Panc1 (cell line): Measurements from ENCODE around the gene MAP7. TPM values are rescaled to one million over a fixed set of nuclear protein-coding genes. Genes with fewer than 3 reads are reported as not detected.

Experiments
- ATAC-seq: fragments of 200-7000 bp; cut with Tn5 transposase; 2 replicates; pipeline ENCODE4 v1.9.1; 2020; ENCODE audit warnings: mild to moderate bottlenecking, moderate library complexity
- BruUV-seq: library from RNA; stranded (reverse); fragments of 400-500 nt; replicated peaks from 2 replicates; lab custom pipeline; 2021; lab: Mats Ljungman, UMichigan
- CTCF ChIA-PET: fragments of 300-600 bp; sonication (Branson Sonifier 250); formaldehyde crosslinking; loops from one replicate; lab custom pipeline; 2022; ENCODE audit warnings: antibody characterized with exemption; lab: Charles Lee
- POLR2A ChIA-PET: fragments of 300-600 bp; sonication (Branson Sonifier 250); formaldehyde crosslinking; loops from one replicate; lab custom pipeline; 2022; ENCODE audit warnings: antibody characterized with exemption; lab: Charles Lee
- DNase-seq: peaks from one replicate; pipeline ENCODE4 v3.0.0-alpha.2; 2010; ENCODE audit warnings: low read depth, low spot score
- H3K27ac ChIP-seq: 2 replicates; pipeline ENCODE4 v1.5.1; 2011; ENCODE audit warnings: mild to moderate bottlenecking, low read length, inconsistent platforms
- H3K27me3 ChIP-seq: fragments of 200-500 bp; sonication (Bioruptor generic); 2 replicates; pipeline ENCODE4 v1.6.0; 2014; ENCODE audit warnings: low read length, inconsistent platforms; ENCODE audit not compliant: control insufficient read depth, insufficient read depth
- H3K36me3 ChIP-seq: fragments of 200-500 bp; sonication (Bioruptor generic); 2 replicates; pipeline ENCODE4 v1.5.1; 2014; ENCODE audit warnings: inconsistent platforms, mild to moderate bottlenecking, low read length, moderate library complexity; ENCODE audit not compliant: control insufficient read depth, insufficient read depth
- H3K4me1 ChIP-seq: 2 replicates; pipeline ENCODE4 v1.5.1; 2011; ENCODE audit warnings: inconsistent platforms, mild to moderate bottlenecking, low read length, moderate library complexity; ENCODE audit not compliant: control insufficient read depth, insufficient read depth
- H3K4me3 ChIP-seq, 2 experiments: 2 replicates each; pipeline ENCODE4 v1.5.1; 2011 to 2012; ENCODE audit warnings: low read depth in 2 of 2, low read length in 2 of 2, mild to moderate bottlenecking in 2 of 2, inconsistent platforms in 1 of 2, moderate library complexity in 1 of 2
- H3K9me3 ChIP-seq: fragments of 200-500 bp; sonication (Bioruptor generic); 2 replicates; pipeline ENCODE4 v1.5.1; 2014; ENCODE audit warnings: low read depth, mild to moderate bottlenecking, inconsistent platforms, low read length, moderate library complexity; ENCODE audit not compliant: control insufficient read depth, insufficient read depth
- CTCF ChIP-seq: fragments of 450-650 bp; IDR thresholded peaks from 2 replicates; pipeline ENCODE4 v1.5.1; 2017; ENCODE audit warnings: mild to moderate bottlenecking
- POLR2AphosphoS5 ChIP-seq: IDR thresholded peaks from 2 replicates; pipeline ENCODE4 v1.6.1; 2012; ENCODE audit warnings: mild to moderate bottlenecking, low read depth, low read length, moderate library complexity
- REST ChIP-seq, 2 experiments: IDR thresholded peaks; 2 replicates each; pipeline ENCODE4 v1.6.1; 2011 to 2012; ENCODE audit warnings: low read depth in 2 of 2, control low read depth in 1 of 2, low read length in 1 of 2, mild to moderate bottlenecking in 1 of 2, moderate library complexity in 1 of 2; ENCODE audit not compliant: insufficient read depth in 1 of 2
- SIN3A ChIP-seq: IDR thresholded peaks from 2 replicates; pipeline ENCODE4 v1.6.1; 2012; ENCODE audit warnings: low read depth, mild to moderate bottlenecking, low read length, moderate library complexity, borderline replicate concordance; ENCODE audit not compliant: insufficient read depth
- TCF7L2 ChIP-seq: IDR thresholded peaks from 2 replicates; pipeline ENCODE4 v1.6.1; 2011; ENCODE audit warnings: mild to moderate bottlenecking, low read depth, low read length, inconsistent platforms
- in situ Hi-C: cut with HindIII; loops from 2 replicates; pipeline ENCODE4 v1.10.0; 2016; ENCODE audit warnings: low sequenced_read_pairs, low pct_unique_long_range_greater_than_20kb
- intact Hi-C: fragments of 100-400 bp; cut with micrococcal nuclease; formaldehyde crosslinking; loops from one replicate; pipeline ENCODE4 v1.10.0; 2022; ENCODE audit not compliant: unreplicated experiment
- total RNA-seq: library from RNA; stranded (reverse); gene quantifications from one replicate; pipeline ENCODE4 v1.2.1, GENCODE V29; 2021; ENCODE audit not compliant: unreplicated experiment

Gene MAP7
- total RNA-seq, 1 experiment from 2014 or later = 1.8 TPM

- no peak for TF ChIP-seq POLR2AphosphoS5
- TF ChIP-seq TCF7L2 = no peak
- no peak for TF ChIP-seq REST (IDR thresholded peaks at IDR 0.05; ENCODE audit: insufficient read depth in 1 of 2, low read depth in 2 of 2, low read length in 1 of 2)
- TF ChIP-seq CTCF = no peak
- TF ChIP-seq SIN3A = no peak
- ChIA-PET CTCF (no interaction called here), POLR2A (no interaction called here)
- intact Hi-C loops (no loop called here), in situ Hi-C loops (no loop called here)
- no peaks in the 10 kb centered on the region for H3K9me3 ChIP-seq
- no peaks in the 10 kb centered on the region for H3K4me1 ChIP-seq
- no peak for DNase-seq
- H3K27me3 ChIP-seq = no peaks in the 10 kb centered on the region
- no peak overlapping the region for H3K4me3 ChIP-seq
- no peak for ATAC-seq
- no peaks in the 10 kb centered on the region for H3K36me3 ChIP-seq
- no TSS peak for BruUV-seq
- H3K27ac ChIP-seq = no peak overlapping the region
Observed at GRCh38 chr6:136412410-136412809, 137.8 kb downstream of the MAP7 start.

- Histone ChIP-seq H3K4me3 (no peak overlapping the region), H3K4me1 (no peaks in the 10 kb centered on the region), H3K27me3 (no peaks in the 10 kb centered on the region), H3K27ac (no peak overlapping the region), H3K36me3 (no peaks in the 10 kb centered on the region), H3K9me3 (no peaks in the 10 kb centered on the region)
- no TSS peak for BruUV-seq
- ATAC-seq = no peak
- TF ChIP-seq REST (IDR thresholded peaks at IDR 0.05; ENCODE audit: insufficient read depth in 1 of 2, low read depth in 2 of 2, low read length in 1 of 2) = no peak
- TF ChIP-seq TCF7L2 = no peak
- no peak for TF ChIP-seq SIN3A
- TF ChIP-seq CTCF = no peak
- intact Hi-C loops = no loop called here
- no peak for DNase-seq
- in situ Hi-C loops = no loop called here
- POLR2A ChIA-PET = no interaction called here
- CTCF ChIA-PET = no interaction called here
Observed at GRCh38 chr6:136411453-136412354, 138.5 kb downstream of the MAP7 start.
